HG03439 (cell line): ENCODE results near the gene OS9.
"Not testable (repeated sequence)": the region's sequence is repeated elsewhere in the genome, so short reads cannot be mapped to it uniquely, and the experiment has no call there.

Experiments used
- ATAC-seq: cut with Tn5 transposase; IDR thresholded peaks from one replicate; pipeline ENCODE4 v1.9.1; 2021; ENCODE audit warnings: mild to moderate bottlenecking, moderate library complexity; ENCODE audit not compliant: unreplicated experiment

OS9 gene

DNA sequence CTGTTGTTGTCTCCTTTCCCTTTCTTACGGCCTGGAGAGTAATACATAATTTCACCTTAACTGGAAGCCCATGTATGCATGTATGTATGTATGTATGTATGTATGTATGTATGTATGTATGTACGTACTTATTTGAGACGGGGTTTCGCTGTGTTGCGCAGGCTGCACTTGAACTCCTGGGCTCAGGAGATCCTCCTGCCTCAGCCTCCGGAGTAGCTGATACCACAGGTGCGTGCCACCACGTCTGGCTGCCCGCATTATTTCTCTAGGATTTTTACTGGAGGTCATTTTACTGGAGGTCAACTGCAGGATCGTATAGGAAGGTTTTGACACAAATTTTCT lies 644 bp upstream of the OS9 start:
- ATAC-seq = no peak

- peak; percentile 4 for ATAC-seq
Observed at GRCh38 chr12:57694459-57695019, 607 bp downstream of the OS9 start.

- ATAC-seq = no peak
Observed at GRCh38 chr12:57695770-57696432, 2.0 kb downstream of the OS9 start.

- no peak for ATAC-seq
Observed at GRCh38 chr12:57697076-57697475, 3.1 kb downstream of the OS9 start.

GRCh38 chr12:57698414-57698813 lies 4.5 kb downstream of the OS9 start:
- no peak for ATAC-seq

- ATAC-seq = no peak
Observed at GRCh38 chr12:57700317-57700716, 6.4 kb downstream of the OS9 start.

DNA sequence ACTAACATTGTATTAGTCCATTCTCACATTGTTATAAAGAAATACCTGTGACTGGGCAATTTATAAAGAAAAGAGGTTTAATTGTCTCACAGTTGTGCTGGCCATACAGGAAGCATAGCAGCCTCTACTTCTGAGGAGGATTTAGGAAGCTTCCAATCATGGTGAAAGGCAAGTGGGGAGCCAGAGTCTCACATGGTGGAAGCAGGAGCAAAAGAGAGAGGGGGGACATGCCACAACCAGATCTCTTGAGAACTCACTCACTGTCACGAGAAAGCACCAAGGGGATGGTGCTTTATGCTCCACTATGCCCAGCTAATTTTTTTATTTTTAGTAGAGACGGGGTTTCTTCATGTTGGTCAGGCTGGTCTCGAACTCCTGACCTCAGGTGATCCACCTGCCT lies 13.3 kb downstream of the OS9 start:
- ATAC-seq = no peak

DNA sequence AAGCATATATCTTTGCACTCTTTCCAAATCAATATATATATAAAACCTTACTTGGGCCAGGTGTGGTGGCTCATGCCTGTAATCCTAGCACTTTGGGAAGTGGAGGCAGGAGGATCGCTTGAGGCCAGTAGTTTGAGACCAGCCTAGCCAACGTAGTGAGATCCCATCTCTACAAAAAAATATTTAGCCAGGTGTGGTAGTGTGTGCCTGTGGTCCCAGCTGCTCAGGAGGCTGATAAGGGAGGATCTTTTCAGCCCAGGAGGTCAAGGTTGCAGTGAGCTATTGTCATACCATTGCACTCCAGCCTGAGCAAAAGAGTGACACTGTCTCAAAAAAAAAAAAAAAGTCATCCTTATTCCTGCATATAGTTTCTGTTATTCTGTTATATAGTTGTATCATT lies 14.4 kb downstream of the OS9 start:
- no peak for ATAC-seq

- ATAC-seq = no peak
Observed at GRCh38 chr12:57712701-57713100, 18.8 kb downstream of the OS9 start.

- no peak for ATAC-seq
Observed at GRCh38 chr12:57713209-57713608, 19.3 kb downstream of the OS9 start.

GRCh38 chr12:57715036-57715748 lies 21.3 kb downstream of the OS9 start:
- ATAC-seq = not testable (repeated sequence)

DNA sequence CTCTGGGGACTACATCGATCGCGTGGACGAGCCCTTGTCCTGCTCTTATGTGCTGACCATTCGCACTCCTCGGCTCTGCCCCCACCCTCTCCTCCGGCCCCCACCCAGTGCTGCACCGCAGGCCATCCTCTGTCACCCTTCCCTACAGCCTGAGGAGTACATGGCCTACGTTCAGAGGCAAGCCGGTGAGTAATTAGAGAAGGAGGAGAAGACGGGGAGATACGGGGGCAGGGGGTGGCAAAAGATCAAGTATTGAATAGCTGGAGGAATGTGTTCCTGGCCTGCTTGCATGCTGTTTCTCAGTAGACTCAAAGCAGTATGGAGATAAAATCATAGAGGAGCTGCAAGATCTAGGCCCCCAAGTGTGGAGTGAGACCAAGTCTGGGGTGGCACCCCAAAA lies 21.9 kb downstream of the OS9 start:
- ATAC-seq = no peak

GRCh38 chr12:57716305-57716704 lies 22.4 kb downstream of the OS9 start:
- no peak for ATAC-seq

DNA sequence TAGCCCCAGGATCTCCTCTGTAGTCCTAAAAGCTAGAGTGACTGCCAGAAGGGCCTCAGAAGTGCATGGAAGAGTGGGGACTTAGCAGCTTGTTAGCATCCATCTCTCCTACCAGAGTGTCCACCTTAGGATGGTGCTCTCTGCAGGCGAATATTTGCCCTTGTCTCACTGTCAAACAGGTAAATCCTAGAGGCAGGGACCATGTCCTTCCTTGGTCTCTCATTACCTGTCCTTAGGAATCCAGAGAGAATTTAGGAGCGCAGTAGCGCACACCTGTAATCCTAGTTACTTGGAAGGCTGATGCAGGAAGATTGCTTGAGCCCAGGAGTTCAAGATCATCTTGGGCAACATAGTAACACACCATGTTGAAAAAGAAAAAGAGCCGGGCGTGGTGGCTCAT lies 23.2 kb downstream of the OS9 start:
- ATAC-seq = no peak

- no peak for ATAC-seq
Observed at GRCh38 chr12:57717846-57718640, 24.1 kb downstream of the OS9 start.

- ATAC-seq = no peak
Observed at GRCh38 chr12:57718641-57719528, 25.0 kb downstream of the OS9 start.

- ATAC-seq = no peak
Observed at GRCh38 chr12:57719777-57720605, 26.1 kb downstream of the OS9 start.

DNA sequence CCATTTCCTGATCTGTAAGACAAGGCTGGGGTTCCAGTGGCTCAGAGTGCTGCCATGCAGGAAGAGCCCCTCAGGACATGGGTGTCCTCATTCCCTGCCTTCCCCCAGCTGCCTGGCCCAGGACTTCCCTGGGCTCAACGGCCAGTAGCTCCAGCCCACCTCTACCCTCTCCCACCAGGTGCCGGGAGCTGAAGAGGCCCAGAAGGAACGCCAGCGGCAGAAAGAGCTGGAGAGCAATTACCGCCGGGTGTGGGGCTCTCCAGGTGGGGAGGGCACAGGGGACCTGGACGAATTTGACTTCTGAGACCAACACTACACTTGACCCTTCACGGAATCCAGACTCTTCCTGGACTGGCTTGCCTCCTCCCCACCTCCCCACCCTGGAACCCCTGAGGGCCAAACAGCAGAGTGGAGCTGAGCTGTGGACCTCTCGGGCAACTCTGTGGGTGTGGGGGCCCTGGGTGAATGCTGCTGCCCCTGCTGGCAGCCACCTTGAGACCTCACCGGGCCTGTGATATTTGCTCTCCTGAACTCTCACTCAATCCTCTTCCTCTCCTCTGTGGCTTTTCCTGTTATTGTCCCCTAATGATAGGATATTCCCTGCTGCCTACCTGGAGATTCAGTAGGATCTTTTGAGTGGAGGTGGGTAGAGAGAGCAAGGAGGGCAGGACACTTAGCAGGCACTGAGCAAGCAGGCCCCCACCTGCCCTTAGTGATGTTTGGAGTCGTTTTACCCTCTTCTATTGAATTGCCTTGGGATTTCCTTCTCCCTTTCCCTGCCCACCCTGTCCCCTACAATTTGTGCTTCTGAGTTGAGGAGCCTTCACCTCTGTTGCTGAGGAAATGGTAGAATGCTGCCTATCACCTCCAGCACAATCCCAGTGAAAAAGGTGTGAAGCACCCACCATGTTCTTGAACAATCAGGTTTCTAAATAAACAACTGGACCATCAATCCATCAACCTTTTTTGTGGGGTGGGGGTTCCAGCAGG lies 27.0 kb downstream of the OS9 start:
- no peak for ATAC-seq
